OCI-LY7 (cell line): ENCODE results near the gene STX18. TPM values are rescaled to one million over a fixed set of nuclear protein-coding genes. Genes with fewer than 3 reads are reported as not detected.
"Not testable (repeated sequence)": the region's sequence is repeated elsewhere in the genome, so short reads cannot be mapped to it uniquely, and the experiment has no call there.

Experiments used
- BruUV-seq: library from RNA; stranded (reverse); fragments of 400-500 nt; replicated peaks from 2 replicates; lab custom pipeline; 2021; lab: Mats Ljungman, UMichigan
- CTCF ChIA-PET: fragments of 300-600 bp; sonication (Branson Sonifier 250); formaldehyde crosslinking; loops from one replicate; lab custom pipeline; 2022; ENCODE audit warnings: antibody characterized with exemption; ENCODE audit not compliant: unreplicated experiment; lab: Charles Lee
- POLR2A ChIA-PET: fragments of 300-600 bp; sonication (Branson Sonifier 250); formaldehyde crosslinking; loops from one replicate; lab custom pipeline; 2022; ENCODE audit warnings: antibody characterized with exemption; lab: Charles Lee
- DNase-seq: peaks from one replicate; pipeline ENCODE4 v3.0.0-alpha.2; 2015; ENCODE audit warnings: low spot score
- H2AFZ ChIP-seq: fragments of 200-600 bp; sonication (generic), shearing (Covaris generic); 2 replicates; pipeline ENCODE4 v1.6.1; 2014; ENCODE audit warnings: mild to moderate bottlenecking, antibody characterized with exemption, low read length, moderate library complexity
- H3K27ac ChIP-seq: fragments of 200-600 bp; sonication (generic); 2 replicates; pipeline ENCODE4 v1.5.1; 2014; ENCODE audit warnings: mixed run types, low read depth, mild to moderate bottlenecking, moderate library complexity, low read length, inconsistent platforms; ENCODE audit not compliant: poor library complexity, severe bottlenecking
- H3K36me3 ChIP-seq: fragments of 200-600 bp; sonication (generic); 2 replicates; pipeline ENCODE4 v1.6.1; 2014; ENCODE audit warnings: mild to moderate bottlenecking, antibody characterized with exemption, low read length, moderate library complexity, mixed read lengths; ENCODE audit not compliant: insufficient read depth
- H3K4me1 ChIP-seq: fragments of 200-600 bp; sonication (generic); 2 replicates; pipeline ENCODE4 v1.5.1; 2014; ENCODE audit warnings: mild to moderate bottlenecking, low read length; ENCODE audit not compliant: insufficient read depth, poor library complexity, severe bottlenecking
- H3K4me2 ChIP-seq: fragments of 200-600 bp; sonication (generic); 2 replicates; pipeline ENCODE4 v1.6.1; 2014; ENCODE audit warnings: mild to moderate bottlenecking, low read length
- H3K4me3 ChIP-seq: fragments of 200-600 bp; sonication (generic); 2 replicates; pipeline ENCODE4 v1.5.1; 2014; ENCODE audit warnings: mild to moderate bottlenecking, low read depth, low read length; ENCODE audit not compliant: poor library complexity, severe bottlenecking
- H3K79me2 ChIP-seq: fragments of 200-600 bp; sonication (generic); 2 replicates; pipeline ENCODE4 v1.6.1; 2016; ENCODE audit warnings: low read depth, mild to moderate bottlenecking, low read length, moderate library complexity, mixed read lengths; ENCODE audit not compliant: insufficient read depth
- H3K9me2 ChIP-seq: fragments of 200-600 bp; sonication (generic); 2 replicates; pipeline ENCODE4 v1.6.1; 2016; ENCODE audit warnings: mild to moderate bottlenecking, low read length, mixed read lengths; ENCODE audit not compliant: insufficient read depth
- H3K9me3 ChIP-seq: fragments of 200-600 bp; sonication (generic); 2 replicates; pipeline ENCODE4 v1.6.1; 2014; ENCODE audit warnings: mild to moderate bottlenecking, mixed run types, low read length, mixed read lengths
- H4K20me1 ChIP-seq: fragments of 200-600 bp; sonication (generic); 2 replicates; pipeline ENCODE4 v1.6.1; 2014; ENCODE audit warnings: mild to moderate bottlenecking, antibody characterized with exemption, low read length, moderate library complexity, mixed read lengths; ENCODE audit not compliant: insufficient read depth
- CTCF ChIP-seq: fragments of 200-600 bp; sonication (generic); conservative IDR thresholded peaks from 2 replicates; pipeline ENCODE4 v1.5.1; 2014; ENCODE audit warnings: mild to moderate bottlenecking, antibody characterized with exemption, low read length, moderate library complexity, mixed read lengths
- EZH2phosphoT487 ChIP-seq: fragments of 200-600 bp; sonication (generic); IDR thresholded peaks from 2 replicates; pipeline ENCODE4 v1.6.1; 2018; ENCODE audit warnings: low read depth, borderline replicate concordance, mild to moderate bottlenecking, mixed run types, antibody characterized with exemption, low read length, moderate library complexity, mixed read lengths
- intact Hi-C: fragments of 100-400 bp; cut with micrococcal nuclease; formaldehyde crosslinking; loops from one replicate; pipeline ENCODE4 v1.10.0; 2022; ENCODE audit not compliant: unreplicated experiment
- total RNA-seq, 2 experiments: library from RNA; depleted of rRNA in 1 of 2; stranded (reverse); fragments of >200 nt in 1 of 2; shearing (Covaris generic) in 1 of 2; gene quantifications; 2 replicates each; pipeline ENCODE4 v1.2.3, GENCODE V29; 2014 to 2022

The STX18 gene
- total RNA-seq, 2 experiments from 2014 or later: 30.6 to 35.2 TPM

GRCh38 chr4:4574052-4574451 lies 32.2 kb upstream of the STX18 start:
- no peak for TF ChIP-seq EZH2phosphoT487
- TF ChIP-seq CTCF: no peak
- H3K9me2 ChIP-seq: no peaks in the 10 kb centered on the region
- peaks cover 68% of the 10 kb centered on the region for H3K36me3 ChIP-seq
- intact Hi-C loops: no loop called here
- no peaks in the 10 kb centered on the region for H4K20me1 ChIP-seq
- ChIA-PET CTCF (no interaction called here), POLR2A (interaction anchor here (1.8 kb wide), 1 partner anchor 10 kb away, joined by 6 read pairs; no protein-coding TSS in a partner anchor)
- no peaks in the 10 kb centered on the region for H3K79me2 ChIP-seq
- no peak overlapping the region for H3K4me2 ChIP-seq
- H3K27ac ChIP-seq: no peak overlapping the region
- no TSS peak for BruUV-seq
- H3K4me1 ChIP-seq: no peaks in the 10 kb centered on the region
- no peak for DNase-seq
- no peak overlapping the region for H2AFZ ChIP-seq
- H3K4me3 ChIP-seq: no peak overlapping the region
- H3K9me3 ChIP-seq: no peaks in the 10 kb centered on the region

- Histone ChIP-seq H2AFZ (no peak overlapping the region), H3K36me3 (peaks cover 73% of the 10 kb centered on the region), H3K4me1 (no peaks in the 10 kb centered on the region), H3K4me2 (no peak overlapping the region), H3K4me3 (no peak overlapping the region), H3K9me2 (no peaks in the 10 kb centered on the region), H3K9me3 (no peaks in the 10 kb centered on the region), H3K27ac (no peak overlapping the region), H3K79me2 (no peaks in the 10 kb centered on the region), H4K20me1 (no peaks in the 10 kb centered on the region)
- TF ChIP-seq CTCF: no peak
- no peak for TF ChIP-seq EZH2phosphoT487
- no peak for DNase-seq
- ChIA-PET POLR2A (interaction anchor here (0.7 to 1.0 kb wide), 4 partner anchors 16 to 781 kb away, joined by 3 read pairs; partner anchors contain the start of gene STX18), CTCF (no interaction called here)
- intact Hi-C loops: no loop called here
- BruUV-seq: no TSS peak
Measured at GRCh38 chr4:4572821-4573220, 31.0 kb upstream of the STX18 start.

GRCh38 chr4:4569861-4570260 lies 28.0 kb upstream of the STX18 start:
- H3K27ac ChIP-seq, POLR2A ChIA-PET, H3K4me3 ChIP-seq, H3K4me2 ChIP-seq, CTCF ChIA-PET, H3K79me2 ChIP-seq, H3K9me2 ChIP-seq, BruUV-seq, H2AFZ ChIP-seq, DNase-seq, intact Hi-C loops, H4K20me1 ChIP-seq, H3K9me3 ChIP-seq, H3K4me1 ChIP-seq: not testable (repeated sequence)
- peaks cover 64% of the 10 kb centered on the region for H3K36me3 ChIP-seq
